Natural killer cell (primary cell): ENCODE results near the gene SPHK2. TPM values are rescaled to one million over a fixed set of nuclear protein-coding genes. Genes with fewer than 3 reads are reported as not detected.

Source experiments
- ATAC-seq, 3 donors: fragments of 150-1000 bp in 2 of 3; fragments of 200-7000 bp in 1 of 3; cut with Tn5 transposase; 1 replicate in 1 of 3; 2 replicates in 2 of 3; pipeline ENCODE4 v1.10.0; 2021; ENCODE audit warnings: mild to moderate bottlenecking in 2 of 3, moderate library complexity in 2 of 3
- DNase-seq, 2 donors: peaks; one replicate each; pipeline versions ENCODE4 v3.0.0 to v3.0.0-alpha.2; 2013 to 2021; ENCODE audit warnings: mixed read lengths in 1 of 2
- H3K27ac ChIP-seq: one replicate; pipeline ENCODE4 v1.5.1; 2013; ENCODE audit warnings: mild to moderate bottlenecking, low read length
- H3K27me3 ChIP-seq: one replicate; pipeline ENCODE4 v1.6.1; 2013; ENCODE audit warnings: low read length; ENCODE audit not compliant: control insufficient read depth, insufficient read depth
- H3K36me3 ChIP-seq: one replicate; pipeline ENCODE4 v1.6.1; 2013; ENCODE audit warnings: low read length; ENCODE audit not compliant: control insufficient read depth, insufficient read depth
- H3K4me1 ChIP-seq: one replicate; pipeline ENCODE4 v1.6.1; 2013; ENCODE audit warnings: low read length; ENCODE audit not compliant: control insufficient read depth, insufficient read depth
- H3K4me3 ChIP-seq: one replicate; pipeline ENCODE4 v1.5.1; 2013; ENCODE audit warnings: low read length
- H3K9me3 ChIP-seq: one replicate; pipeline ENCODE4 v1.6.1; 2013; ENCODE audit warnings: low read length; ENCODE audit not compliant: control insufficient read depth, insufficient read depth
- H3K27ac Mint-ChIP-seq, 2 donors: one replicate each; pipeline ENCODE4 v1.8.0; 2022; ENCODE audit warnings: mild to moderate bottlenecking in 2 of 2, mixed read lengths in 2 of 2, moderate library complexity in 1 of 2
- H3K27me3 Mint-ChIP-seq, 2 donors: one replicate each; pipeline ENCODE4 v1.8.0; 2022; ENCODE audit warnings: low read depth in 2 of 2, mixed read lengths in 2 of 2
- H3K36me3 Mint-ChIP-seq: one replicate; pipeline ENCODE4 v1.8.0; 2022; ENCODE audit warnings: mixed read lengths
- H3K4me1 Mint-ChIP-seq, 2 donors: one replicate each; pipeline ENCODE4 v1.8.0; 2022; ENCODE audit warnings: mixed read lengths in 2 of 2
- H3K4me3 Mint-ChIP-seq: one replicate; pipeline ENCODE4 v1.8.0; 2022; ENCODE audit warnings: mild to moderate bottlenecking, moderate library complexity, mixed read lengths
- H3K9me3 Mint-ChIP-seq, 2 donors: one replicate each; pipeline ENCODE4 v1.8.0; 2022; ENCODE audit warnings: mixed read lengths in 2 of 2
- CTCF ChIP-seq: fragments of 200-600 bp; IDR thresholded peaks from one replicate; pipeline ENCODE4 v1.8.0; 2022; ENCODE audit warnings: antibody characterized with exemption
- WGBS: methylation state at CpG from one replicate; pipeline ENCODE4 v1.1.7; 2013; ENCODE audit warnings: missing lambda C conversion rate; ENCODE audit not compliant: insufficient coverage; 5-methylcytosine and 5-hydroxymethylcytosine counted together
- intact Hi-C: fragments of 100-400 bp; cut with micrococcal nuclease; formaldehyde crosslinking; loops from one replicate; pipeline ENCODE4 v1.14.2; 2022
- total RNA-seq, 4 donors: library from RNA; stranded (reverse); fragments of 120-200 nt in 1 of 4; gene quantifications; one replicate each; pipeline versions ENCODE4 v1.2.3 to v1.2.4, GENCODE V29; 2013 to 2022

Gene SPHK2
- total RNA-seq, 3 donors from 2014 or later (not counting 1 experiment from before 2014, with no cell fraction given) = 18.6 to 28.3 (median 23.2) TPM

GRCh38 chr19:48646722-48647216 lies 27.5 kb downstream of the SPHK2 start:
- intact Hi-C loops = loop anchor here (1.0 to 10.0 kb wide), 6 partner anchors 8 to 318 kb away; partner anchors contain the start of gene FTL
- H3K27ac Mint-ChIP-seq = peak overlapping the region; percentile 89 to 95
- TF ChIP-seq CTCF = no peak
- Histone ChIP-seq H3K27me3 (no peaks in the 10 kb centered on the region), H3K36me3 (no peaks in the 10 kb centered on the region), H3K4me1 (peaks cover 51% of the 10 kb centered on the region), H3K4me3 (peak overlapping the region; percentile 79), H3K9me3 (no peaks in the 10 kb centered on the region), H3K27ac (peak overlapping the region; percentile 93)
- DNase-seq (no peak), ATAC-seq (no peak)
- no peaks in the 10 kb centered on the region for H3K36me3 Mint-ChIP-seq
- 12% methylated on average over 8 of the region's 10 CpGs for WGBS
- H3K4me1 Mint-ChIP-seq = peaks cover 22 to 36% of the 10 kb centered on the region in 2 donors
- peak overlapping the region; percentile 57 for H3K4me3 Mint-ChIP-seq
- peaks cover 0 to 3% of the 10 kb centered on the region in 2 donors for H3K27me3 Mint-ChIP-seq
- H3K9me3 Mint-ChIP-seq = no peaks in the 10 kb centered on the region

DNA sequence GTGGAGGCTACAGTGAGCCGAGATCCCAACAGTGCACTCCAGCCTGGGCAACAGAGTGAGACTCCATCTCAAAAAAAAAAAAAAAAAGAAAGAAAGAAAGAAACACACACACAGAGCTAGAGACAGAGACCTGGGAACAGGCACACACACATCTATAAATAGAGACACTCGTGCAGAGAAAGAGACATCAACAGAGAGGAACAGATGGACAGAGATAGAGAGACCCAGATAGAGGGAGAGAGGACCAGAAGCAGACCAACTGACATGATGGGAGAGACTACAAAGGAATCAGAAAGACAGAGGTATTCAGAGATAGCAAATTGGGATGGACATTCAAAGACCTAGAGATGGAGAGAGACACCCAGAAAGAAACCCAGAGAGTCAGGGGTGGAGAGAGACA lies 28.8 kb downstream of the SPHK2 start:
- Histone ChIP-seq H3K4me3 (no peak overlapping the region), H3K36me3 (no peaks in the 10 kb centered on the region), H3K4me1 (peaks cover 51% of the 10 kb centered on the region), H3K27me3 (no peaks in the 10 kb centered on the region), H3K9me3 (no peaks in the 10 kb centered on the region), H3K27ac (no peak overlapping the region)
- no peak for ATAC-seq
- Mint-ChIP-seq H3K4me1 (peaks cover 22 to 36% of the 10 kb centered on the region in 2 donors), H3K27ac (peak overlapping the region; percentile 89 to 95), H3K36me3 (no peaks in the 10 kb centered on the region), H3K4me3 (peak overlapping the region; percentile 18), H3K27me3 (peaks cover 0 to 3% of the 10 kb centered on the region in 2 donors), H3K9me3 (no peaks in the 10 kb centered on the region)
- WGBS = 78% methylated on average over 2 of the region's 2 CpGs
- intact Hi-C loops = loop anchor here (5.0 to 10.0 kb wide), 2 partner anchors 89 to 317 kb away; partner anchors contain the start of gene FTL
- no peak for TF ChIP-seq CTCF
- no peak for DNase-seq

- Mint-ChIP-seq H3K4me1 (peaks cover 11 to 23% of the 10 kb centered on the region in 2 donors), H3K27ac (peak overlapping the region in 1 of 2 donors; percentile 22), H3K9me3 (no peaks in the 10 kb centered on the region), H3K27me3 (no peaks in the 10 kb centered on the region), H3K4me3 (no peak overlapping the region), H3K36me3 (no peaks in the 10 kb centered on the region)
- Histone ChIP-seq H3K27me3 (no peaks in the 10 kb centered on the region), H3K4me1 (peaks cover 31% of the 10 kb centered on the region), H3K9me3 (no peaks in the 10 kb centered on the region), H3K27ac (no peak overlapping the region), H3K4me3 (no peak overlapping the region), H3K36me3 (no peaks in the 10 kb centered on the region)
- 85% methylated on average over 10 of the region's 12 CpGs for WGBS
- intact Hi-C loops = no loop called here
- ATAC-seq (no peak), DNase-seq (no peak)
- no peak for TF ChIP-seq CTCF
These were observed 31.8 kb downstream of the SPHK2 start for GRCh38 chr19:48650974-48651682.
